ENCODE results near the gene SHROOM1. TPM values are rescaled to one million over a fixed set of nuclear protein-coding genes. Genes with fewer than 3 reads are reported as not detected.

The SHROOM1 gene
- total and polyA plus RNA-seq, 2 experiments from 2014 or later: 2.5 to 5.4 TPM

DNA sequence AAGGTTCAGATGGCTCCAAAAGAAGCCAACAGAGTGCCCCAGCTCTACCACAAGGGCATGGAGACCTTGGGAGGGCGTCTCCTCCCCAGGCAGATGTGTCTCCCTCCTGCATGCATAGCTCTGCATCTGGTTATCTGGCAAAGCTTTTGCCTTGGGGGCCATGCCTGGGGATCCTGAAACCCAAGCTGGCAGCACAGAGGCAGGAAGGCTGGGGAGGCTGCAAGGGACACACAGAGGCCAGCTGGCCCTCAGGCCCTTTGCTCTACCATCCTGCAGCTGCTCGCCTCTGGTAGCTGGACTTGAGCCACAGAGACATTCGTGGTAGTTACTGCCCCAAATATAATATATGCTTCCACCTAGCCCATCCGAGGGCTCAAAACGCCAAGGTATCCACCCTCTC is 57.3 kb downstream of the SHROOM1 start:
- DNase-seq (ENCODE audit: low spot score): no peak
- Histone ChIP-seq H3K36me3 (ENCODE audit: insufficient read depth) (no peaks in the 10 kb centered on the region), H3F3A (replicated peaks; ENCODE audit: low read depth) (no peaks in the 10 kb centered on the region), H4K20me1 (replicated peaks; ENCODE audit: insufficient read depth) (0 out of 2 replicates have a peak, but pooled peaks cover 4% of the 10 kb centered on the region), H2AFZ (no peak overlapping the region), H3K27me3 (ENCODE audit: insufficient read depth) (peaks cover 26% of the 10 kb centered on the region), H3K27ac (ENCODE audit: low read depth) (no peak overlapping the region), H3K79me2 (replicated peaks; ENCODE audit: insufficient read depth) (peaks cover 4% of the 10 kb centered on the region; the same call in 1 of the 2 replicates), H3K4me2 (no peak overlapping the region), H3K4me3 (no peak overlapping the region), H3K9me2 (ENCODE audit: insufficient read depth) (peaks cover 2% of the 10 kb centered on the region; the same call in 1 of the 2 replicates), H3K4me1 (ENCODE audit: insufficient read depth) (peaks cover 21% of the 10 kb centered on the region)
- no peak for ATAC-seq
- no peak overlapping the region for H3K27ac Mint-ChIP-seq
- no peak overlapping the region for H3K4me3 Mint-ChIP-seq
- peaks cover 25% of the 10 kb centered on the region for H3K27me3 Mint-ChIP-seq (ENCODE audit: insufficient read depth, low read depth, poor library complexity)
- no peaks in the 10 kb centered on the region; the same call in 2 of the 3 replicates for H3K36me3 Mint-ChIP-seq (ENCODE audit: low read depth)
- H3K4me1 Mint-ChIP-seq: peaks cover 30% of the 10 kb centered on the region
- no peaks in the 10 kb centered on the region for H3K9me3 Mint-ChIP-seq
- no peak for TF ChIP-seq CREB1 (CRISPR knock-in tag; IDR thresholded peaks at IDR 0.05; ENCODE audit: low read depth)
- TF ChIP-seq ZNF331 (CRISPR knock-in tag; IDR thresholded peaks at IDR 0.05; ENCODE audit: low read depth): no peak
- no peak for TF ChIP-seq JUNB (IDR thresholded peaks at IDR 0.05; ENCODE audit: unreplicated experiment)
- TF ChIP-seq STAT1 (IDR thresholded peaks at IDR 0.05; ENCODE audit: unreplicated experiment): no peak
- TF ChIP-seq POLR2AphosphoS5 (IDR thresholded peaks at IDR 0.05; ENCODE audit: low read depth): no peak
- no peak for TF ChIP-seq EZH2phosphoT487 (IDR thresholded peaks at IDR 0.05; ENCODE audit: unreplicated experiment)

DNA sequence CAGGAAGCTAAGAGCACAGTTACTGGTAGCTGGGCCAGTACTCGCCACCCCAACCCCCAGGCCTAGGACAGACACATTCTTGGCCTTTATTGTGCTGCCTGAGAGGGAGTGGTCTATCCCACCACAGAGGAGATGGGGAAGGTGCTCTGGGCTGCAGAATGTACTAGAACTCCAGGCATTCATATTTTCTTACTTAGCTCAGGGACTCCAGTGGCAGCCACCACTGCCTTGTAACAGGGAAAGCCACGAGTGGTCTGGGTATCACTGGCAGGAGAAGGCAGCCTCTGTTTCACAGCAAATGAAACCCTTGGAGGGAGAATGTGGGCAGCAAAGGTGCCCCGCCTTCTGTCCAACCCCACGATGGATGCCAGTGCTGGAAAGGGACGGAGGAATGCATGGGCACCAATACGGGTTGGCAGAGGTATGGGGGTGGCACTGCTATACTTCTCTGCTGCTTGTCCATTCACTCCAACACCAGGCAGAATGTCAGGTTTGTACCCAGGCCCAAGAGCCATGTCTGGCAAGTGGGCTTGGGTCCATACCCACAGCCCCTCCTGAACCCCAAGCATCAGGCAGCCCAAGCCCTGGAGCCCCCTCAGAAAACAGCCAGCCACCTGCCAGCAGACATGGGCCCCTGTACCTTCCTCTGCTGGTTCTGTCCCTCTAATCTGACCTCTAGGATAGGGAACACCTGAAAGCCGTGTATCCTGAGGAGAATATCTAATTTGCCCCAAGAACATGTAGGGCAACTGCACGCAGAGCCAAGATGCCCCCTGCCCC is 58.0 kb downstream of the SHROOM1 start:
- Histone ChIP-seq H3K4me2 (no peak overlapping the region), H2AFZ (no peak overlapping the region), H3K9me2 (ENCODE audit: insufficient read depth) (peaks cover 2% of the 10 kb centered on the region; the same call in 1 of the 2 replicates), H3K79me2 (replicated peaks; ENCODE audit: insufficient read depth) (peaks cover 4% of the 10 kb centered on the region; the same call in 1 of the 2 replicates), H3K4me1 (ENCODE audit: insufficient read depth) (peaks cover 17% of the 10 kb centered on the region; the same call in 1 of the 2 replicates), H3K27ac (ENCODE audit: low read depth) (no peak overlapping the region), H3K27me3 (ENCODE audit: insufficient read depth) (peaks cover 20% of the 10 kb centered on the region), H4K20me1 (replicated peaks; ENCODE audit: insufficient read depth) (0 out of 2 replicates have a peak, but pooled peaks cover 4% of the 10 kb centered on the region), H3F3A (replicated peaks; ENCODE audit: low read depth) (no peaks in the 10 kb centered on the region), H3K36me3 (ENCODE audit: insufficient read depth) (no peaks in the 10 kb centered on the region), H3K4me3 (no peak overlapping the region)
- no peak overlapping the region; the same call in 1 of the 2 replicates for H3K27ac Mint-ChIP-seq
- peaks cover 24% of the 10 kb centered on the region for H3K27me3 Mint-ChIP-seq (ENCODE audit: insufficient read depth, low read depth, poor library complexity)
- no peaks in the 10 kb centered on the region; the same call in 2 of the 3 replicates for H3K36me3 Mint-ChIP-seq (ENCODE audit: low read depth)
- H3K4me3 Mint-ChIP-seq: no peak overlapping the region
- no peaks in the 10 kb centered on the region for H3K9me3 Mint-ChIP-seq
- ATAC-seq: no peak; the same call in 2 of the 3 replicates
- peaks cover 26% of the 10 kb centered on the region for H3K4me1 Mint-ChIP-seq
- DNase-seq (ENCODE audit: low spot score): no peak
- TF ChIP-seq ZNF331 (CRISPR knock-in tag; IDR thresholded peaks at IDR 0.05; ENCODE audit: low read depth) (no peak), NANOG (IDR thresholded peaks at IDR 0.05; ENCODE audit: borderline replicate concordance) (no peak), REST (IDR thresholded peaks at IDR 0.05; ENCODE audit: unreplicated experiment) (no peak)
- TF ChIP-seq, protein P1, sequence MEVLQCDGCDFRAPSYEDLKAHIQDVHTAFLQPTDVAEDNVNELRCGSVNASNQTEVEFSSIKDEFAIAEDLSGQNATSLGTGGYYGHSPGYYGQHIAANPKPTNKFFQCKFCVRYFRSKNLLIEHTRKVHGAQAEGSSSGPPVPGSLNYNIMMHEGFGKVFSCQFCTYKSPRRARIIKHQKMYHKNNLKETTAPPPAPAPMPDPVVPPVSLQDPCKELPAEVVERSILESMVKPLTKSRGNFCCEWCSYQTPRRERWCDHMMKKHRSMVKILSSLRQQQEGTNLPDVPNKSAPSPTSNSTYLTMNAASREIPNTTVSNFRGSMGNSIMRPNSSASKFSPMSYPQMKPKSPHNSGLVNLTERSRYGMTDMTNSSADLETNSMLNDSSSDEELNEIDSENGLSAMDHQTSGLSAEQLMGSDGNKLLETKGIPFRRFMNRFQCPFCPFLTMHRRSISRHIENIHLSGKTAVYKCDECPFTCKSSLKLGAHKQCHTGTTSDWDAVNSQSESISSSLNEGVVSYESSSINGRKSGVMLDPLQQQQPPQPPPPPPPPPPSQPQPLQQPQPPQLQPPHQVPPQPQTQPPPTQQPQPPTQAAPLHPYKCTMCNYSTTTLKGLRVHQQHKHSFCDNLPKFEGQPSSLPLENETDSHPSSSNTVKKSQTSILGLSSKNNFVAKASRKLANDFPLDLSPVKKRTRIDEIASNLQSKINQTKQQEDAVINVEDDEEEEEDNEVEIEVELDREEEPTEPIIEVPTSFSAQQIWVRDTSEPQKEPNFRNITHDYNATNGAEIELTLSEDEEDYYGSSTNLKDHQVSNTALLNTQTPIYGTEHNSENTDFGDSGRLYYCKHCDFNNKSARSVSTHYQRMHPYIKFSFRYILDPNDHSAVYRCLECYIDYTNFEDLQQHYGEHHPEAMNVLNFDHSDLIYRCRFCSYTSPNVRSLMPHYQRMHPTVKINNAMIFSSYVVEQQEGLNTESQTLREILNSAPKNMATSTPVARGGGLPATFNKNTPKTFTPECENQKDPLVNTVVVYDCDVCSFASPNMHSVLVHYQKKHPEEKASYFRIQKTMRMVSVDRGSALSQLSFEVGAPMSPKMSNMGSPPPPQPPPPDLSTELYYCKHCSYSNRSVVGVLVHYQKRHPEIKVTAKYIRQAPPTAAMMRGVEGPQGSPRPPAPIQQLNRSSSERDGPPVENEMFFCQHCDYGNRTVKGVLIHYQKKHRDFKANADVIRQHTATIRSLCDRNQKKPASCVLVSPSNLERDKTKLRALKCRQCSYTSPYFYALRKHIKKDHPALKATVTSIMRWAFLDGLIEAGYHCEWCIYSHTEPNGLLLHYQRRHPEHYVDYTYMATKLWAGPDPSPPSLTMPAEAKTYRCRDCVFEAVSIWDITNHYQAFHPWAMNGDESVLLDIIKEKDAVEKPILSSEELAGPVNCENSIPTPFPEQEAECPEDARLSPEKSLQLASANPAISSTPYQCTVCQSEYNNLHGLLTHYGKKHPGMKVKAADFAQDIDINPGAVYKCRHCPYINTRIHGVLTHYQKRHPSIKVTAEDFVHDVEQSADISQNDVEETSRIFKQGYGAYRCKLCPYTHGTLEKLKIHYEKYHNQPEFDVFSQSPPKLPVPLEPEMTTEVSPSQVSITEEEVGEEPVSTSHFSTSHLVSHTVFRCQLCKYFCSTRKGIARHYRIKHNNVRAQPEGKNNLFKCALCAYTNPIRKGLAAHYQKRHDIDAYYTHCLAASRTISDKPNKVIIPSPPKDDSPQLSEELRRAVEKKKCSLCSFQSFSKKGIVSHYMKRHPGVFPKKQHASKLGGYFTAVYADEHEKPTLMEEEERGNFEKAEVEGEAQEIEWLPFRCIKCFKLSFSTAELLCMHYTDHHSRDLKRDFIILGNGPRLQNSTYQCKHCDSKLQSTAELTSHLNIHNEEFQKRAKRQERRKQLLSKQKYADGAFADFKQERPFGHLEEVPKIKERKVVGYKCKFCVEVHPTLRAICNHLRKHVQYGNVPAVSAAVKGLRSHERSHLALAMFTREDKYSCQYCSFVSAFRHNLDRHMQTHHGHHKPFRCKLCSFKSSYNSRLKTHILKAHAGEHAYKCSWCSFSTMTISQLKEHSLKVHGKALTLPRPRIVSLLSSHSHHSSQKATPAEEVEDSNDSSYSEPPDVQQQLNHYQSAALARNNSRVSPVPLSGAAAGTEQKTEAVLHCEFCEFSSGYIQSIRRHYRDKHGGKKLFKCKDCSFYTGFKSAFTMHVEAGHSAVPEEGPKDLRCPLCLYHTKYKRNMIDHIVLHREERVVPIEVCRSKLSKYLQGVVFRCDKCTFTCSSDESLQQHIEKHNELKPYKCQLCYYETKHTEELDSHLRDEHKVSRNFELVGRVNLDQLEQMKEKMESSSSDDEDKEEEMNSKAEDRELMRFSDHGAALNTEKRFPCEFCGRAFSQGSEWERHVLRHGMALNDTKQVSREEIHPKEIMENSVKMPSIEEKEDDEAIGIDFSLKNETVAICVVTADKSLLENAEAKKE (CRISPR knock-in tag; IDR thresholded peaks at IDR 0.05): no peak
